HEK293 (cell line): ENCODE results near the gene SLC22A17.

Source experiments
- MZF1 ChIP-seq: fragments of 450-650 bp; formaldehyde crosslinking; IDR thresholded peaks from 2 replicates; pipeline ENCODE4 v1.5.1; 2017; ENCODE audit warnings: missing biosample characterization, missing genetic modification characterization, borderline replicate concordance
- SETDB1 ChIP-seq: IDR thresholded peaks from one replicate; pipeline ENCODE4 v1.6.1; 2017; ENCODE audit warnings: mild to moderate bottlenecking, low read length, moderate library complexity, mixed read lengths; ENCODE audit not compliant: insufficient read length
- TCF7L2 ChIP-seq: IDR thresholded peaks from 2 replicates; pipeline ENCODE4 v1.6.1; 2011; ENCODE audit warnings: low read depth, mild to moderate bottlenecking, inconsistent platforms, low read length, moderate library complexity, borderline replicate concordance
- YY1 ChIP-seq: fragments of 450-650 bp; formaldehyde crosslinking; IDR thresholded peaks from 2 replicates; pipeline ENCODE4 v1.5.1; 2018; ENCODE audit warnings: missing biosample characterization, missing genetic modification characterization
- ZBTB20 ChIP-seq: fragments of 450-650 bp; formaldehyde crosslinking; IDR thresholded peaks from 2 replicates; pipeline ENCODE4 v1.5.1; 2016; ENCODE audit warnings: missing biosample characterization, missing genetic modification characterization
- ZNF433 ChIP-seq: fragments of 450-650 bp; formaldehyde crosslinking; IDR thresholded peaks from 2 replicates; pipeline ENCODE4 v1.5.1; 2016; ENCODE audit warnings: missing biosample characterization, missing genetic modification characterization, low read depth
- TF ChIP-seq, protein P1 (sequence below): fragments of 450-650 bp; formaldehyde crosslinking; IDR thresholded peaks from 2 replicates; pipeline ENCODE4 v1.5.1; 2016; ENCODE audit warnings: missing biosample characterization, missing genetic modification characterization
- TF ChIP-seq, protein P2 (sequence below): fragments of 450-650 bp; formaldehyde crosslinking; IDR thresholded peaks from 2 replicates; pipeline ENCODE4 v1.5.1; 2016; ENCODE audit warnings: missing biosample characterization, missing genetic modification characterization
- TF ChIP-seq, protein P3 (sequence below): fragments of 450-650 bp; formaldehyde crosslinking; IDR thresholded peaks from 2 replicates; pipeline ENCODE4 v1.5.1; 2016; ENCODE audit warnings: missing biosample characterization, missing genetic modification characterization
- TF ChIP-seq, protein P4 (sequence below): fragments of 450-650 bp; formaldehyde crosslinking; IDR thresholded peaks from 2 replicates; pipeline ENCODE4 v1.5.1; 2016; ENCODE audit warnings: missing biosample characterization, missing genetic modification characterization
- TF ChIP-seq, protein P5 (sequence below): IDR thresholded peaks from 2 replicates; pipeline ENCODE4 v1.6.1; 2011; ENCODE audit warnings: mild to moderate bottlenecking, low read depth, low read length, borderline replicate concordance

DNA sequence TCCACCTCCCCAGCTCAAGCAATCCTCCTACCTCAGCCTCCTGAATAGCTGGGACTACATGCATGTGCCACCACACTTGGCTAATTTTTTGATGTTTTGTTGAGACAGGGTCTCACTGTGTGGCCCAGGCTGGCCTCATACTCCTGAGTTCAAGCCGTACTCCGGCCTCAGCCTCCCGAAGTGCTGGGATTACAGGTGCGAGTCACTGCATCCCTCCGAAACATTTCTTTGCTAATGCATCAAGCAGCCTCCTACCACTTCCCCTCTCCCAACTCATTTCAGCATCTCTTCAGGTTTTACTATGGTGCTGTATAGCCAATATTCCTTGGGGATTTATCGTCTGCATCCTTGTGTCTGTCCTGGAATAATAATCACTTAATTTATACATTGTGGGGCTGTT is 2.3 kb upstream of the SLC22A17 start:
- TF ChIP-seq TCF7L2, result no peak
- TF ChIP-seq, protein P1, sequence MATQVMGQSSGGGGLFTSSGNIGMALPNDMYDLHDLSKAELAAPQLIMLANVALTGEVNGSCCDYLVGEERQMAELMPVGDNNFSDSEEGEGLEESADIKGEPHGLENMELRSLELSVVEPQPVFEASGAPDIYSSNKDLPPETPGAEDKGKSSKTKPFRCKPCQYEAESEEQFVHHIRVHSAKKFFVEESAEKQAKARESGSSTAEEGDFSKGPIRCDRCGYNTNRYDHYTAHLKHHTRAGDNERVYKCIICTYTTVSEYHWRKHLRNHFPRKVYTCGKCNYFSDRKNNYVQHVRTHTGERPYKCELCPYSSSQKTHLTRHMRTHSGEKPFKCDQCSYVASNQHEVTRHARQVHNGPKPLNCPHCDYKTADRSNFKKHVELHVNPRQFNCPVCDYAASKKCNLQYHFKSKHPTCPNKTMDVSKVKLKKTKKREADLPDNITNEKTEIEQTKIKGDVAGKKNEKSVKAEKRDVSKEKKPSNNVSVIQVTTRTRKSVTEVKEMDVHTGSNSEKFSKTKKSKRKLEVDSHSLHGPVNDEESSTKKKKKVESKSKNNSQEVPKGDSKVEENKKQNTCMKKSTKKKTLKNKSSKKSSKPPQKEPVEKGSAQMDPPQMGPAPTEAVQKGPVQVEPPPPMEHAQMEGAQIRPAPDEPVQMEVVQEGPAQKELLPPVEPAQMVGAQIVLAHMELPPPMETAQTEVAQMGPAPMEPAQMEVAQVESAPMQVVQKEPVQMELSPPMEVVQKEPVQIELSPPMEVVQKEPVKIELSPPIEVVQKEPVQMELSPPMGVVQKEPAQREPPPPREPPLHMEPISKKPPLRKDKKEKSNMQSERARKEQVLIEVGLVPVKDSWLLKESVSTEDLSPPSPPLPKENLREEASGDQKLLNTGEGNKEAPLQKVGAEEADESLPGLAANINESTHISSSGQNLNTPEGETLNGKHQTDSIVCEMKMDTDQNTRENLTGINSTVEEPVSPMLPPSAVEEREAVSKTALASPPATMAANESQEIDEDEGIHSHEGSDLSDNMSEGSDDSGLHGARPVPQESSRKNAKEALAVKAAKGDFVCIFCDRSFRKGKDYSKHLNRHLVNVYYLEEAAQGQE (tag by site-specific recombination), result no peak
- TF ChIP-seq, protein P2, sequence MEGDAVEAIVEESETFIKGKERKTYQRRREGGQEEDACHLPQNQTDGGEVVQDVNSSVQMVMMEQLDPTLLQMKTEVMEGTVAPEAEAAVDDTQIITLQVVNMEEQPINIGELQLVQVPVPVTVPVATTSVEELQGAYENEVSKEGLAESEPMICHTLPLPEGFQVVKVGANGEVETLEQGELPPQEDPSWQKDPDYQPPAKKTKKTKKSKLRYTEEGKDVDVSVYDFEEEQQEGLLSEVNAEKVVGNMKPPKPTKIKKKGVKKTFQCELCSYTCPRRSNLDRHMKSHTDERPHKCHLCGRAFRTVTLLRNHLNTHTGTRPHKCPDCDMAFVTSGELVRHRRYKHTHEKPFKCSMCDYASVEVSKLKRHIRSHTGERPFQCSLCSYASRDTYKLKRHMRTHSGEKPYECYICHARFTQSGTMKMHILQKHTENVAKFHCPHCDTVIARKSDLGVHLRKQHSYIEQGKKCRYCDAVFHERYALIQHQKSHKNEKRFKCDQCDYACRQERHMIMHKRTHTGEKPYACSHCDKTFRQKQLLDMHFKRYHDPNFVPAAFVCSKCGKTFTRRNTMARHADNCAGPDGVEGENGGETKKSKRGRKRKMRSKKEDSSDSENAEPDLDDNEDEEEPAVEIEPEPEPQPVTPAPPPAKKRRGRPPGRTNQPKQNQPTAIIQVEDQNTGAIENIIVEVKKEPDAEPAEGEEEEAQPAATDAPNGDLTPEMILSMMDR, result no peak
- TF ChIP-seq MZF1, result no peak
- TF ChIP-seq ZBTB20 (tag by site-specific recombination), result no peak
- no peak for TF ChIP-seq ZNF433
- TF ChIP-seq SETDB1, result no peak
- TF ChIP-seq, protein P3, sequence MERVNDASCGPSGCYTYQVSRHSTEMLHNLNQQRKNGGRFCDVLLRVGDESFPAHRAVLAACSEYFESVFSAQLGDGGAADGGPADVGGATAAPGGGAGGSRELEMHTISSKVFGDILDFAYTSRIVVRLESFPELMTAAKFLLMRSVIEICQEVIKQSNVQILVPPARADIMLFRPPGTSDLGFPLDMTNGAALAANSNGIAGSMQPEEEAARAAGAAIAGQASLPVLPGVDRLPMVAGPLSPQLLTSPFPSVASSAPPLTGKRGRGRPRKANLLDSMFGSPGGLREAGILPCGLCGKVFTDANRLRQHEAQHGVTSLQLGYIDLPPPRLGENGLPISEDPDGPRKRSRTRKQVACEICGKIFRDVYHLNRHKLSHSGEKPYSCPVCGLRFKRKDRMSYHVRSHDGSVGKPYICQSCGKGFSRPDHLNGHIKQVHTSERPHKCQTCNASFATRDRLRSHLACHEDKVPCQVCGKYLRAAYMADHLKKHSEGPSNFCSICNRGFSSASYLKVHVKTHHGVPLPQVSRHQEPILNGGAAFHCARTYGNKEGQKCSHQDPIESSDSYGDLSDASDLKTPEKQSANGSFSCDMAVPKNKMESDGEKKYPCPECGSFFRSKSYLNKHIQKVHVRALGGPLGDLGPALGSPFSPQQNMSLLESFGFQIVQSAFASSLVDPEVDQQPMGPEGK, result no peak
- TF ChIP-seq, protein P4, sequence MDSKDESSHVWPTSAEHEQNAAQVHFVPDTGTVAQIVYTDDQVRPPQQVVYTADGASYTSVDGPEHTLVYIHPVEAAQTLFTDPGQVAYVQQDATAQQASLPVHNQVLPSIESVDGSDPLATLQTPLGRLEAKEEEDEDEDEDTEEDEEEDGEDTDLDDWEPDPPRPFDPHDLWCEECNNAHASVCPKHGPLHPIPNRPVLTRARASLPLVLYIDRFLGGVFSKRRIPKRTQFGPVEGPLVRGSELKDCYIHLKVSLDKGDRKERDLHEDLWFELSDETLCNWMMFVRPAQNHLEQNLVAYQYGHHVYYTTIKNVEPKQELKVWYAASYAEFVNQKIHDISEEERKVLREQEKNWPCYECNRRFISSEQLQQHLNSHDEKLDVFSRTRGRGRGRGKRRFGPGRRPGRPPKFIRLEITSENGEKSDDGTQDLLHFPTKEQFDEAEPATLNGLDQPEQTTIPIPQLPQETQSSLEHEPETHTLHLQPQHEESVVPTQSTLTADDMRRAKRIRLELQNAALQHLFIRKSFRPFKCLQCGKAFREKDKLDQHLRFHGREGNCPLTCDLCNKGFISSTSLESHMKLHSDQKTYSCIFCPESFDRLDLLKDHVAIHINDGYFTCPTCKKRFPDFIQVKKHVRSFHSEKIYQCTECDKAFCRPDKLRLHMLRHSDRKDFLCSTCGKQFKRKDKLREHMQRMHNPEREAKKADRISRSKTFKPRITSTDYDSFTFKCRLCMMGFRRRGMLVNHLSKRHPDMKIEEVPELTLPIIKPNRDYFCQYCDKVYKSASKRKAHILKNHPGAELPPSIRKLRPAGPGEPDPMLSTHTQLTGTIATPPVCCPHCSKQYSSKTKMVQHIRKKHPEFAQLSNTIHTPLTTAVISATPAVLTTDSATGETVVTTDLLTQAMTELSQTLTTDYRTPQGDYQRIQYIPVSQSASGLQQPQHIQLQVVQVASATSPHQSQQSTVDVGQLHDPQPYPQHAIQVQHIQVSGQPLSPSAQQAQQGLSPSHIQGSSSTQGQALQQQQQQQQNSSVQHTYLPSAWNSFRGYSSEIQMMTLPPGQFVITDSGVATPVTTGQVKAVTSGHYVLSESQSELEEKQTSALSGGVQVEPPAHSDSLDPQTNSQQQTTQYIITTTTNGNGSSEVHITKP (tag by site-specific recombination), result no peak
- TF ChIP-seq, protein P5, sequence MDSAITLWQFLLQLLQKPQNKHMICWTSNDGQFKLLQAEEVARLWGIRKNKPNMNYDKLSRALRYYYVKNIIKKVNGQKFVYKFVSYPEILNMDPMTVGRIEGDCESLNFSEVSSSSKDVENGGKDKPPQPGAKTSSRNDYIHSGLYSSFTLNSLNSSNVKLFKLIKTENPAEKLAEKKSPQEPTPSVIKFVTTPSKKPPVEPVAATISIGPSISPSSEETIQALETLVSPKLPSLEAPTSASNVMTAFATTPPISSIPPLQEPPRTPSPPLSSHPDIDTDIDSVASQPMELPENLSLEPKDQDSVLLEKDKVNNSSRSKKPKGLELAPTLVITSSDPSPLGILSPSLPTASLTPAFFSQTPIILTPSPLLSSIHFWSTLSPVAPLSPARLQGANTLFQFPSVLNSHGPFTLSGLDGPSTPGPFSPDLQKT, result no peak
- no peak for TF ChIP-seq YY1 (tag by site-specific recombination)
